GM12864 (cell line): Measurements from ENCODE around the gene HTR2B.

Experiments
- DNase-seq: peaks from one replicate; pipeline ENCODE4 v3.0.0-alpha.2; 2011; ENCODE audit warnings: low read depth
- H3K4me3 ChIP-seq: 2 replicates; pipeline ENCODE4 v1.5.1; 2011; ENCODE audit warnings: mild to moderate bottlenecking, low read depth, low read length, control low read depth
- TF ChIP-seq, protein P1 (sequence below): IDR thresholded peaks from 2 replicates; pipeline ENCODE4 v1.5.1; 2011; ENCODE audit warnings: low read depth, mild to moderate bottlenecking, moderate library complexity, low read length, control low read depth, inconsistent platforms; ENCODE audit errors: missing control alignments

Gene HTR2B

GRCh38 chr2:231134910-231135655, 10.2 kb upstream of the HTR2B start:
- DNase-seq, result no peak
- TF ChIP-seq, protein P1, sequence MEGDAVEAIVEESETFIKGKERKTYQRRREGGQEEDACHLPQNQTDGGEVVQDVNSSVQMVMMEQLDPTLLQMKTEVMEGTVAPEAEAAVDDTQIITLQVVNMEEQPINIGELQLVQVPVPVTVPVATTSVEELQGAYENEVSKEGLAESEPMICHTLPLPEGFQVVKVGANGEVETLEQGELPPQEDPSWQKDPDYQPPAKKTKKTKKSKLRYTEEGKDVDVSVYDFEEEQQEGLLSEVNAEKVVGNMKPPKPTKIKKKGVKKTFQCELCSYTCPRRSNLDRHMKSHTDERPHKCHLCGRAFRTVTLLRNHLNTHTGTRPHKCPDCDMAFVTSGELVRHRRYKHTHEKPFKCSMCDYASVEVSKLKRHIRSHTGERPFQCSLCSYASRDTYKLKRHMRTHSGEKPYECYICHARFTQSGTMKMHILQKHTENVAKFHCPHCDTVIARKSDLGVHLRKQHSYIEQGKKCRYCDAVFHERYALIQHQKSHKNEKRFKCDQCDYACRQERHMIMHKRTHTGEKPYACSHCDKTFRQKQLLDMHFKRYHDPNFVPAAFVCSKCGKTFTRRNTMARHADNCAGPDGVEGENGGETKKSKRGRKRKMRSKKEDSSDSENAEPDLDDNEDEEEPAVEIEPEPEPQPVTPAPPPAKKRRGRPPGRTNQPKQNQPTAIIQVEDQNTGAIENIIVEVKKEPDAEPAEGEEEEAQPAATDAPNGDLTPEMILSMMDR, result no peak
- H3K4me3 ChIP-seq, result no peak overlapping the region

GRCh38 chr2:231133365-231134099, 8.7 kb upstream of the HTR2B start:
- DNase-seq, result no peak
- TF ChIP-seq, protein P1, result no peak
- no peak overlapping the region for H3K4me3 ChIP-seq

GRCh38 chr2:231132129-231132528, 7.3 kb upstream of the HTR2B start:
- TF ChIP-seq, protein P1, result no peak
- no peak for DNase-seq
- H3K4me3 ChIP-seq, result no peak overlapping the region

- TF ChIP-seq, protein P1, result no peak
- H3K4me3 ChIP-seq, result no peak overlapping the region
- no peak for DNase-seq
These were observed 5.7 kb upstream of the HTR2B start for GRCh38 chr2:231130336-231131056.

DNA sequence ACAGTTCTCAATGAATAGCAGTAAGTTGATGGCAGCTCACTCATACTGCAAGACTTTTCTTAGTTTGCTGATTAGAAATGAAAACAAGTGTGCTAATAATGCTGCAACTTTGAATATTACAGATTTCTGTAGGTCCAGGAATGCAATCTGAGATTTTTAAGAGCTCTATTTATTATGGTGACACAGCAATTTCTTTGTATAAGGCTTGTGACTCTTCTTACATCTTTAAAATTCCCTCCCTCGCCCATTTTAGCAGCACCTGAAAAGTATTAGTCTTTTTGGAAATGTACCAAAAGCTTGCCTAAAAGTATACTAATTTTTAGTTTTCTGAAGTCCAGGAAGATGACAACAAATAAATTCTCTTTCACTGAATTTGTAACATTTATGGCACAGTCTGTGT, 4.4 kb upstream of the HTR2B start:
- no peak for DNase-seq
- H3K4me3 ChIP-seq, result no peak overlapping the region
- TF ChIP-seq, protein P1, result no peak

DNA sequence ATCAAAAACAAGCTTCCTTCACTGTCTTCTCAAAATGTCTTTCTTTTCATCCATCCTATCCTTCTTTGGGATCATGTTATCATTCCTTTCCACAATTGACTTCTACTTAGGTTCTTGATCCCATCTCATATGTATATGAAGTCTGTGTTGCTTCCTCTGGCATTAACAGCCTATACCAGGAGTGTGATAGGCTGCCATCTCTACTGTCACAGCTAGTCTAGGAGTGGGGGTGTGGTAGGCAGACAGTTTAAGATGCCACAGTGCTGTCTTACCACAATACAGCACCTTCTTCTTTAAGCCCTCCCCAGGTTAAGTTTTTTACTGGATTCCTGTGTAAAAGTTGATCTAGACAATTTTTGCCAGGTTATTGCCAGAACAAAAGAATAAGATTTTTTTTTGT, 3.7 kb upstream of the HTR2B start:
- H3K4me3 ChIP-seq, result no peak overlapping the region
- TF ChIP-seq, protein P1, result no peak
- DNase-seq, result no peak
